NCI-H128 (cell line): ENCODE results near the gene VASH2.
"Not testable (repeated sequence)": the region's sequence is repeated elsewhere in the genome, so short reads cannot be mapped to it uniquely, and the experiment has no call there.

Experiments used
- DNase-seq: peaks from one replicate; lab custom pipeline; 2025; ENCODE audit not compliant: unreplicated experiment; lab: John Stamatoyannopoulos, UW

Gene VASH2

GRCh38 chr1:212977781-212978645, 27.7 kb downstream of the VASH2 start:
- DNase-seq: no peak

- no peak for DNase-seq
Measured at GRCh38 chr1:212979340-212980122, 29.2 kb downstream of the VASH2 start.

GRCh38 chr1:212980123-212980785, 29.9 kb downstream of the VASH2 start:
- DNase-seq: no peak

- no peak for DNase-seq
Measured at GRCh38 chr1:212981025-212981495, 30.7 kb downstream of the VASH2 start.

GRCh38 chr1:212981571-212982328, 31.4 kb downstream of the VASH2 start:
- DNase-seq: no peak

DNA sequence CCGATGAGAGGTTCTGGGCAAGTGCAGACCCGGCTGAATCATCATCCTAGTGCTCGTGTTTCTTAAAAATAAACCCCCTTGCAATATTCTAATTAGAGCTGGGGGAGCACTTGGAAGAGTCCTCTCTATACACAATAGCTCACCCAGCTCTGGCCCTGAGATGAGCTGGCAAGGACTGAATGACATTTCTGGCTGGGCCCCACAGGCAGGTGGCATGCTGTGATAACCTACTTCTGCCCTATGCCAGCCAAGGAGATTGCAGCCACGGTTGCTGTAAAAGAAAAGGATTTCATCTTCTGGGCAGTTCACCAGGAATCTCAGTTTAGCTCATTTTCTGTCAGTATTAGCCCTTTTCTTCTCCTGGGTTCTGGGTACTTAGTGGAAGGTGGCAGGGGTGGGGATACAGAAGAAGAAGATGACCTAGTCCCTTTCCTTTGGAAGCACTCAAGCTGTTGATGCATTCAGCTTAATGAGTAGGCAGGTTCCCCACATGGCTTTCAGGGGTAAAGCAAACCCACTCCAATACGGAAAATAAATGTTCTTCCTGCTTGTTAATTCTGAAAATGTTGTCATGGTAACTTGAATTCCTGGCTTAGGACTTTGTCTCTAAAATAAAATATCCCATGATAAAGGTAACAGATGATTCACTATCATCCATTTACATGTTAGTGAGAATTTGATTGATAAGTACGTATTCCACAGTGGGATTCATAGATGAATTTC, 32.2 kb downstream of the VASH2 start:
- no peak for DNase-seq

GRCh38 chr1:212983482-212983881, 33.1 kb downstream of the VASH2 start:
- DNase-seq: no peak

GRCh38 chr1:212984522-212985291, 34.4 kb downstream of the VASH2 start:
- no peak for DNase-seq

- DNase-seq: no peak
Measured at GRCh38 chr1:212986551-212986950, 36.2 kb downstream of the VASH2 start.

DNA sequence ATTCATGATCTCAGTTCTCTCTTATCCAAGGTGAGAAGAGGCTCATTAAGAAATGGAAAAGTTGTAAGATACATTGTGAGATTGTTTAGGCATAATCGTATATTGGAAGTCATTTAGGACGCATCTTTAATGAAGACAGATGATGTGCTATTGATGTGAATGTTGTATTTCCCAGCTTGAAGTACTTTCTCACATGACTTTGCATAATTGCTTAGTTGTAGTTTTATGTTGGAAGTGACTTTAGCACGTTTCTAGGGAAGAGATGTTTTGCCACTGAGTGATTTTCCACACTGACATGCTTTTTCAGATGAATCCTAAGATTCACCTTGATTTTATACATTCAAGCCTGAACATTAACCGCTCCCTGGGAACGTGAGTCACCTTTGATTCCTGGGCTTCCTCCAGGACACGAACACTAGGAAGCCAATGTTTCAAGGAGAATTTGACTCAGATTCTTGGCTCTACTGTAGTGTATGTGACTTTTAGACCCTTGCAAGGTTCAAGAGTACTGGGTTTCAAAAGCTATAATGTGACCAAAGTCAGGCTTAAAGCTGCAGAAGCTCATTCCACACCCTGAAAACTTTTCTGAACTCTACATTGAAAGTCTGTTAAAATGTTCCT, 37.5 kb downstream of the VASH2 start:
- DNase-seq: no peak

GRCh38 chr1:212990276-212990675, 39.9 kb downstream of the VASH2 start:
- no peak for DNase-seq

DNA sequence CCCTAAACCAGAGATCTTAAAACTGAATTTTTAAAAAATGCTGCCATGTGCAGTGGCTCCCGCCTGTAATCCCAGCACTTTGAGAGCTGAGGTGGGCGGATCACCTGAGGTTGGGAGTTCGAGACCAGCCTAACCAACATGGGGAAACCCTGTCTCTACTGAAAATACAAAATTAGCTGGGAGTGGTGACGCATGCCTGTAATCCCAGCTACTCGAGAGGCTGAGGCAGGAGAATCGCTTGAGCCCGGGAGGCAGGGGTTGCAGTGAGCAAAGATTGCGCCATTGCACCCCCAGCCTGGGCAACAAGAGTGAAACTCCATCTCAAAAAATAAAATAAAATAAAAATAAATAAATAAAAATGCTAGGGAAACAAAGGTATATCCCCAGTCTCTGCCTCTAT, 43.6 kb downstream of the VASH2 start:
- not testable (repeated sequence) for DNase-seq

- no peak for DNase-seq
Measured at GRCh38 chr1:212994926-212995325, 44.6 kb downstream of the VASH2 start.

- DNase-seq: no peak
Measured at GRCh38 chr1:213003256-213003655, 52.9 kb downstream of the VASH2 start.

DNA sequence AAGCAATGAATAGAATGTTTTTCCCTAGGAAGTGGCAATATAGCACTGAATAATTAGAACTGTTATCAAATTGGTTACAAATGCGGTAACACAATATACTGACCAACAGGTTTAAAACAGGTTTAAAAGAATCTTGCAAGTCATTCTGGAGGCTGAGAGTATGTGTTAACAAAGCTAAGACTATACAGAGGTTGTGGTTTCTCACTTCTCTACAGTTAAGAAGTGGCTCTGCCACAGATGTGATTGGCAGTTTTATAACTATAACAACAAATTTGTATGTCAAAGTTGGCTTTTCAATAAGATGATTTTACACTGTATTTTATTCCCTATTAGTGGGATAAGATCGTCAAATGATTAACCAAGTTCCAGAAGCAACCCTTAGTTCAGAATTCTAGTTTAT, 58.2 kb downstream of the VASH2 start:
- DNase-seq: no peak

GRCh38 chr1:213014642-213015041, 64.3 kb downstream of the VASH2 start:
- no peak for DNase-seq

DNA sequence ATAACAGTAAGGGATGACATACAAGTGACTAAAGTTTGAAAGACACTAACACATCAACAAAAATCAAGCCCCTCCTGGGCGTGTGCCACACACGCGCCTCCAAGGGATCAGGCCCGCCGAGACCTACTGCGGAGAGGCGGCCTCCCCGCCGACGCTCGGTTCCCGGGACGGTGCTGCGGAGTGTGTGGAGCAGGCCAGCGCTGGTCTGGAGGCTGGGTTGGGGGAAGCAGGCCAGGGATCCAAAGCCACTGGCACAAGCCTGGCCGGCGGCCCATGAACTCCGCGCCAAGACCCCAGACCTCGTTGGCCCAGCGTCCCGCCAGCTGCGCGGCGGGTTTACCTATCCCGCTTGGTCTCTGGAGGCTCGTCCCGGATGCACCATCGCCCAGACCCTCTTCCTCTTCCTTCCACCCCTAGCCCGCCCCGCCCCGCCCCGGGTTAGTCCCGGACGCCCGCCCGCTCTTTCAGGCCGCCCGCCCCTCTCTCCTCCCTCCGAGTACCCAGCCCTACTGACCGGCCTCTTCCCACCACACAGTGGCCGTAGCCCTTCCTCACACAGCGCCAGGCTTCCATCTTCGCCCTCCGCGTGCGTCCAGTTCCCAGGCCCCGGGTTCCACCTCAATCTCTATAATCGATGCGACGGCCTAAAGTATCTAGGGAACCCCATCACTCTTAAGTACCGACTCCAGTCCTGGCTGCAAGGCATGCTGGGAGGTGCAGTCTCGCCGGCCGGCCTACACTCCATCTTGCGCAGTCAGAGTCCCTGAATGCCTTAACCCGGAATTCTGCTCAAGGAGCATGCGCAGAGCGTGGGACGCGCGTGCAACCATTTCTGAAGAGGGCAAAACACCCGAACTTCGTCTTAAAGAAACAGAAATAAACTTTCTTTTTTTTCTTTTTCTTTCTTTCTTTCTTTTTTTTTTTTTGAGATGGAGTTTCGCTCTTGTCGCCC, 65.0 kb downstream of the VASH2 start, which contains the start of gene ANGEL2:
Gene ANGEL2 (minus strand): TSS at position 769 of the 952 bp plus-strand sequence. CDS start 196 bp downstream, at position 573.
- DNase-seq: peak; percentile 97
